DMS79 (cell line): ENCODE measurements around the gene TSTD1.
"Not testable (repeated sequence)": the region's sequence is repeated elsewhere in the genome, so short reads cannot be mapped to it uniquely, and the experiment has no call there.

Source experiments
- DNase-seq: peaks from one replicate; lab custom pipeline; 2025; lab: John Stamatoyannopoulos, UW

The TSTD1 gene

GRCh38 chr1:161068306-161069234 lies 29.8 kb upstream of the TSTD1 start:
- DNase-seq = no peak

- DNase-seq = no peak
Observed at GRCh38 chr1:161066694-161067093, 27.9 kb upstream of the TSTD1 start.

GRCh38 chr1:161065681-161066080 lies 26.9 kb upstream of the TSTD1 start:
- not testable (repeated sequence) for DNase-seq

- not testable (repeated sequence) for DNase-seq
Observed at GRCh38 chr1:161063936-161064335, 25.2 kb upstream of the TSTD1 start.

GRCh38 chr1:161061419-161061818 lies 22.7 kb upstream of the TSTD1 start:
- DNase-seq = no peak

- DNase-seq = no peak
Observed at GRCh38 chr1:161059293-161059692, 20.5 kb upstream of the TSTD1 start.

- no peak for DNase-seq
Observed at GRCh38 chr1:161054805-161055204, 16.0 kb upstream of the TSTD1 start.

GRCh38 chr1:161054232-161054631 lies 15.5 kb upstream of the TSTD1 start:
- no peak for DNase-seq

GRCh38 chr1:161052899-161053298 lies 14.1 kb upstream of the TSTD1 start:
- no peak for DNase-seq

GRCh38 chr1:161051219-161051618 lies 12.5 kb upstream of the TSTD1 start:
- no peak for DNase-seq

GRCh38 chr1:161048949-161049722 lies 10.4 kb upstream of the TSTD1 start:
- DNase-seq = no peak

- no peak for DNase-seq
Observed at GRCh38 chr1:161047436-161048420, 9.0 kb upstream of the TSTD1 start.

GRCh38 chr1:161046605-161047228 lies 8.0 kb upstream of the TSTD1 start:
- DNase-seq = no peak

GRCh38 chr1:161045736-161046604 lies 7.2 kb upstream of the TSTD1 start, which contains the start of gene USF1:
USF1 (minus strand) TSS chr1:161045977; CDS start chr1:161043275, 2,702 bp downstream.
- peak; percentile 94 for DNase-seq

- DNase-seq = peak; percentile 65
Observed at GRCh38 chr1:161044908-161045735, 6.4 kb upstream of the TSTD1 start.

GRCh38 chr1:161044535-161044907 lies 5.8 kb upstream of the TSTD1 start:
- DNase-seq = no peak

- no peak for DNase-seq
Observed at GRCh38 chr1:161039546-161039945, 782 bp upstream of the TSTD1 start.

- DNase-seq = no peak
Observed at GRCh38 chr1:161039154-161039545, 386 bp upstream of the TSTD1 start.
